Activated effector memory CD4-positive, alpha-beta T cell treated with Interleukin-2 at 50 U/mL for 16 hours (primary cell): Measurements from ENCODE around the gene PER3.

ENCODE experiments used
- DNase-seq: peaks from one replicate; pipeline ENCODE4 v3.0.0-alpha.2; 2020

Gene PER3

GRCh38 chr1:7783826-7784491 is at the start of gene PER3:
PER3 (plus strand) TSS chr1:7784291; CDS start chr1:7784878, 587 bp downstream.
- DNase-seq, result peak; percentile 89

DNA sequence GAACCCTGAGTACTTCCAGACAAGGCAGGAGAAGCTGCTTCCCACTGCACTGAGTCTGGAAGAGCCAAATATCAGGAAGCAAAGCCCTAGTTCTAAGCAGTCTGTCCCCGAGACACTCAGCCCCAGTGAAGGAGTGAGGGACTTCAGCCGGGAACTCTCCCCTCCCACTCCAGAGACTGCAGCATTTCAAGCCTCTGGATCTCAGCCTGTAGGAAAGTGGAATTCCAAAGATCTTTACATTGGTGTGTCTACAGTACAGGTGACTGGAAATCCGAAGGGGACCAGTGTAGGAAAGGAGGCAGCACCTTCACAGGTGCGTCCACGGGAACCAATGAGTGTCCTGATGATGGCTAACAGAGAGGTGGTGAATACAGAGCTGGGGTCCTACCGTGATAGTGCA is 46.0 kb upstream of the PER3 start:
- DNase-seq, result no peak

DNA sequence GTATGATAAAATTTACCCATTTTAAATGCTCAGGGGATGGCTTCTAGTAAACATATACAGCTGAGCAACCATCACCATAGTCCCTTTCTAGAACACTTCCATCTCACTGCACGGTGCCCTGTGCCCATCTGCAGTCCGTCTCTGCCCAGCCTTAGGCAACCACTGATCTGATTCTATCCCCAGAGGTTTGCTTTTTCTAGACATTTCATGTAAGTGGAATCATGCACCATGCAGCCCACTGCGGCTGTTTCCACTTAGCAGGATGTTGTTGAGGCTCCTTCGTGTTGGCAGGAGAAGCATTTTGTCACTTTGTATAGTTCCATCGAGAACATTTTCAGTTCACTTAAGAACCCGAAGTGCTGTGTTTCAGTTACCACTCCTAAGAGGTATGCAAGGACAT is 40.7 kb upstream of the PER3 start:
- no peak for DNase-seq

DNA sequence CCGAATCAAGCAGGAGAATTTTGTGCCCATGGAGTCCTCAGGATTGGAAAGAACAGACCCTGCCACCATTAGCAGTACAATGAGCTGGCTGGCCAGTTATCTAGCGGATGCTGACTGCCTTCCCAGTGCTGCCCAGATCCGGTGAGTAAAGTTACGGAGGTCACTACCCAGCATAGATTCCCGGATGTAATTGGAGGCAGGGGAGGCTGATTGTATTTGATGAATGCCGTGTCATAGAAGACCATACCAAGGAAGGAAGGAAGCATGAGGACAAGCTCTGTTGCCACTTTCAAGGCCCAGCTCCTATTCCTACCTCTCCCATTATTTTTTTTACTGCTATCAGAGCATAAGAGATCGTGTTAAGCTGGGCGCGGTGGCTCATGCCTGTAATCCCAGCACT is 39.2 kb upstream of the PER3 start:
- no peak for DNase-seq

- DNase-seq, result no peak
Observed at GRCh38 chr1:7745783-7746182, 38.3 kb upstream of the PER3 start.

- no peak for DNase-seq
Observed at GRCh38 chr1:7747605-7748004, 36.5 kb upstream of the PER3 start.

GRCh38 chr1:7749126-7749525 is 35.0 kb upstream of the PER3 start:
- DNase-seq, result no peak

- no peak for DNase-seq
Observed at GRCh38 chr1:7751174-7751573, 32.9 kb upstream of the PER3 start.

DNA sequence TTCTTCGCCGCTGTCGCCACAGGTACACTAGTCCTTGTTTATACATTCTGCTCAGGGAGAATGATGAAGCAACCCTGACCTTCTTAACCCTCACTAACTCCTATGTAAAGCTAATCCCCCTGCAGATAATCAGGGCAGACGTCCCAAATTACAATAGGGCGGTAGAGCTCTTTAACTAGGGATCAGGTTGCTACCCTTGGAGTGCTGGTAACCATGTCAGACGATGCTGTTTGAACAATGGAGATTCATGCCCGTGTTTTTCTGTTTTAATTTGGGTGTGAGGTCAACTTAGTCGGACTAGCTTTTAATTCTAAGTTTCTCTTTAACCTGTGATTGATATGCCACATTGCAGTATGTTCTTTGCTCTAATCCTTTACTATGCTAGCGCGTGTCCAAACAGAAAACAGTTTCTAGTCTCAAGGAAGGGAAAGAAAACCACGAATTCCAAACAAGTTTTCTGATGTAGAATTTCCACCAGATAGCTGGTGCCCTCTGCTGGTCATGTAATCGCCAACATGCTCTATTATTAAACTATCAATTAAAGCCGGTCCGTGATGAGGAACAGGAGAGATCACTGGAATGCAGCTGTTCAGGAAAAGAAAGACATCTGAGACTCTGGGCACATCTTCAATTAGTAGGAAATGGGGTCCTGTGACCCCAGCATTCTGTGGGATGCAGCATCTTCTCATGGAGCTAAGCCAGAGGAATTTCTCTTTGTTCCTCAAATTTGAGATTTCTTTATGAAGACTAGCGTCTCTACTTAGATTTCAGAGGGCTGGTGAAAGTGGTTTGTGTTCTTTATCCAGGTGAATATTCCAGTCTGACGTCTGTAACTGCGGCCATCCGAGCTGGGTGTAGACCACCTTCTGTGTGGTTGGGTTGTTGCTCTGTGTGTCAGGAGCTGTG is 31.3 kb upstream of the PER3 start:
- no peak for DNase-seq

- DNase-seq, result no peak
Observed at GRCh38 chr1:7753641-7754040, 30.4 kb upstream of the PER3 start.

GRCh38 chr1:7754234-7754633 is 29.9 kb upstream of the PER3 start:
- no peak for DNase-seq

GRCh38 chr1:7755448-7755847 is 28.6 kb upstream of the PER3 start:
- DNase-seq, result no peak

DNA sequence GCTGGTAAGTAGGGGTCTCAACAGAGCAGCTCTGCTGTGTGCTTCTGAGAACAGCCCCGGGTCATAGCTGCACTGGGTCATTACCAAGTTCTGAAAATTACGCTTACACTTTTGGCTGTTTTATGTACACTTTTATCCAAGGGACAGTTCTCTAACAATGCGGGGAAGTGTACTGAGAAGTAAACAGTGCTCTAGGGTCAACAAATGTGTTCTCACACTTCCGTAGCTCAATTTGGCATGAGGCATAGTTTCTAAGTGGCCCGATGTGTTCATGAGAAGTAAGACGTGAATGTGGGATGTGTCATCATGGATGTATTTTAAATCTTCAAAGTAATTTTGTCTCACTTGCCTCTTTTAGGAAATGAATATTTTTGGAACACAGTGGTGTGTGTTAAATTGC is 23.8 kb upstream of the PER3 start:
- DNase-seq, result no peak

DNA sequence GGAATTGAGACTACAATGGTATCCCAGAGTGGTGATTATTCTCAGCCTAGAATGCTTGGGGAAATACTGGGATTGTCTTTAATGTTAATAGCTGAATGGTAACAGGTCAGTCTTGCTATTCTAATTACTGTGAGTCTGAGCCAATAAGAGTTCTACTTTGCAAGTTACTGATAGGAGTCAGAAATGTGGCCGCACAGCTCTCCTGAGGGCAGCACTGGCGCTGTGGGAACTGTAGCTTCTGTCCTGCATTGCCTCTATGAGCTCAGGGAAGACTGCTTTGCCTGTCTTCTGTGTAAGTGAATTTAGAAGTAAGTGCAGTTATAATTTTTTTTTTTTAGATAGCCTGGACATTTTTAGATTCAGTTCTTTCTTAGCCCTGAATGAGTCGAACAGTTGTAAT is 23.0 kb upstream of the PER3 start:
- no peak for DNase-seq

GRCh38 chr1:7767176-7767575 is 16.9 kb upstream of the PER3 start:
- no peak for DNase-seq

- DNase-seq, result no peak
Observed at GRCh38 chr1:7768583-7768982, 15.5 kb upstream of the PER3 start.

DNA sequence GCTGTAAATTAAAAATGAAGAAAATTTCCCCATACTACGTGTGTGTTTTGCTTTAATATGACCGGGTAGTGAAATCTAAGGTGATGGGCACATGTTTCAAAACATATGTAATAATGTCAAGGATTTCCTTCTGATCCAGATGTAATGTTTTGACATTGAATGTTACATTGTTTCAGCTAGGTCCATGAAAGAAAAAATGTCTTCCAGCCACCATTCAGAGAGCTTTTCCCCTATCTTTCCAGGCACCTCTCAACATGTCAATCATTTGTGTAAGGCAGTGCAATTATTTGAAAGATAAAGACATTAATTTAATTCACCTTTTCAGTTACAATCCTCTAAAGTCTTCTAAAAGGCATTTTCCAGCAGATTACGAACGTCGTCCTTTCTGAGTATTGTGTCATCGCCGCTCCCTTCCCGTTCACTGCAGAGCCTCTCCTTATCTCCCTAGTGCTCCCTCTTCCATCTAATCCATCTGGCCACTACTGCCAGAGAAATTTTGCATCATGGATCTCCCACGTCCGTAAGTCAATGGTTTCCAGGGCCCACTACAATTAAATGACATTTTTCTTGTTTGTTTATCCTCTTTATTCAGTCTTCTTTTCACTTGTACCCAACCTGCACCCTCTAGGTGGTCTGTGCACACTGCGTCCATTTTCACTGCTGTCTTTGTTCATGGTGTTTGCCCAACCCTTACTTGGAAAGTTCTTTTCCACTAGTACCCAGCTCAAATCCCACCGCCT is 14.2 kb upstream of the PER3 start:
- no peak for DNase-seq

- DNase-seq, result no peak
Observed at GRCh38 chr1:7770669-7770996, 13.5 kb upstream of the PER3 start.

DNA sequence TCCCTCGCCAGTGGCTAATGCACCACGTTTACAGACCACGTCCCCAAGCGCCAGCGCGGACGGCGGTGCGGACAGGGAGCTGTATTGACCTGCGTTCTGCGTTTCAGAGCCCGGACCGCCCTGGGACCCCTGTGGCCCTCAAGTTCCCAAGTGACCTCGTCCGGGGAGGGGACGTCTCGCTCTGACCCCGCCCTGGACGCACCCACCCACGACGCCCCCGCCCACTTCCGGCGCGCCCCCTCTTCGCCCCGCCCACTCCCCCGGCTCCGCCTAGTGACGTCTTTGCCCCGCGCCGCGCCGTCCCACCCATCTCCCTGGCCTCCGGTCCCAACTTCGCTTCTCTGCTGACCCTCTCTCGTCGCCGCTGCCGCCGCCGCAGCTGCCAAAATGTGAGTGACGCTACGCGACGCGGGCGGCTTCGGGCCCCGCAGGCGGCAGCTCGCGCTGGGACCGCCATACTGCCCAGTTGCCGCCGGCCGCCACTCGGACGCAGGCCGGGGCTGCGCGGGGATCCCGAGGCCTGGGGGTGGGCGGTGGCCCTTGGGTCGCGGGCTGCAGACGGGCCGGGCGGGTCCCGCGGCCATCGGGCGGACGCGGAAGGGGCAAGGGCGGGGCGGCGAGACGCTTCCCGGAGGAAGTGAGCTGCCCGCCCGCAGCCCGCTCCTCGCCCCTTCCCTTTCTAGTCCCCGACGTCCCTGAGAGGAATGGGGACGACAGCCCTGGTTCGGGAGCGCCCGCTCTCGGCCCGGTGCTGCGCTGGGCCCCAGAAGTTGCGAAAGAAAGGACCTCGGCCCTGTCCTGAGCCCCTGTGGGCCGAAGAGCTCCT is 12.9 kb upstream of the PER3 start, which contains the start of gene VAMP3:
Gene VAMP3 (plus strand): TSS at position 300 of the 826 bp plus-strand sequence. CDS start 88 bp downstream, at position 388.
- peak; percentile 79 for DNase-seq

- no peak for DNase-seq
Observed at GRCh38 chr1:7771823-7772299, 12.2 kb upstream of the PER3 start.

DNA sequence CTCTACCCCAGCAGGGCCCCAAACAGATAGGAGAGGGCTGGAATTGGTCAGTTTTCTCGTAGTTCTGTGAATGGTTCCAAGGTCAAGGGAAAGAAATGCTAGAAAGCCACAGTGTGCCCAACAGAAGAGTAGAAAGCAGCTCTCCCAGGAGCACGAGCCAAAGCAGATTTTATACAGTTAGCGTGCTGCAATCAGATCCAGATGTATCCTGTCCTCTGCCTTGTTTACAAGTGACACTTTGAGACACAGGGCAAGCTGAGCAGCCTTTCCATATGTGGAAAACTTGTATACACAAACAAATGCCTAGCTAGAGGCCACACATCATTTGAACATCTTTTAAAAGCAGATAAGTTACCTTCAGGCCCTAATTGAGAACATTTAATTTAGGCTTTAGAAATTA is 6.5 kb upstream of the PER3 start:
- DNase-seq, result no peak

- no peak for DNase-seq
Observed at GRCh38 chr1:7778133-7778628, 5.9 kb upstream of the PER3 start.
